ENCODE measurements around the gene CEBPA.

Gene CEBPA

DNA sequence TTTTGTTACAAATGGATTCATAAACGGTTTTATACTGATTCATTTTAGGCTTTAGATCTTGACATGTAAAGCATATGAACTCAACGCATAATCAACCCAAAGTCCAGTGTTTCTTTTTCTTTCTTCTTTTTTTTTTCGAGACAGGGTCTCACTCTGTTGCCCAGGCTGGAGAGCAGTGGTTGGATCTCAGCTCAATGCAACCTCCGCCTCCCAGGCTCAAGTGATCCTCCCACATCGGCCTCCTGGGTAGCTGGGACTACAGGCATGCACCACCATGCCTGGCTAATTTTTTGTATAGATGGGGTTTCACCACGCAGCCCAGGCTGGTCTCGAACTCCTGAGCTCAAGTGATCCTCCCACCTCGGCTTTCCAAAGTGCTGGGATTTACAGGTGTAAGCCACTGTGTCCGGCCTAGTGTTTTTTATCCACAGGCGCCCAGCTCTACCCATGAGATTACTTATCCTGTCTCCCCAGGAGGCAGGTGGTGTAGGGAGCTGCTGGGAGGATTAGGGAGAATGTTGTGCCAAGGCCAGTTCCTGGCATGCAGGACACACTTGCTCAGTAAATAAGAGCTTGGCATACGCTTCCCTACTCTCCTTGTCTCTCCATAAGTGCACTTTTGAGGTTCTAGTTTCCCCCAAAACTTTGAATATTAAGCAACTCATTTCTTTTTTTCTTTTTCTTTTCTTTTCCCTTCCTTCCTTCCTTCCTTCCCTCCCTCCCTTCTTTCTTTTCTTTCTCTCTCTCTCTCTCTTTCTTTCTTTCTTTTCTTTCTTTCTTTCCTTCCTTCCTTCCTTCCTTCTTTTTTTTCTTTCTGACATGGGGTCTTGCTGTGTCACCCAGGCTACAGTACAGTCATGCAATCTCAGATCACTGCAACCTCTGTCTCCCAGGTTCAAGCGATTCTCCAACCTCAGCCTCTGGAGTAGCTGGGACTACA, 4.8 kb upstream of the CEBPA start:
- DNase-seq (ENCODE audit: low read depth) = no peak
- TF ChIP-seq, protein P1, sequence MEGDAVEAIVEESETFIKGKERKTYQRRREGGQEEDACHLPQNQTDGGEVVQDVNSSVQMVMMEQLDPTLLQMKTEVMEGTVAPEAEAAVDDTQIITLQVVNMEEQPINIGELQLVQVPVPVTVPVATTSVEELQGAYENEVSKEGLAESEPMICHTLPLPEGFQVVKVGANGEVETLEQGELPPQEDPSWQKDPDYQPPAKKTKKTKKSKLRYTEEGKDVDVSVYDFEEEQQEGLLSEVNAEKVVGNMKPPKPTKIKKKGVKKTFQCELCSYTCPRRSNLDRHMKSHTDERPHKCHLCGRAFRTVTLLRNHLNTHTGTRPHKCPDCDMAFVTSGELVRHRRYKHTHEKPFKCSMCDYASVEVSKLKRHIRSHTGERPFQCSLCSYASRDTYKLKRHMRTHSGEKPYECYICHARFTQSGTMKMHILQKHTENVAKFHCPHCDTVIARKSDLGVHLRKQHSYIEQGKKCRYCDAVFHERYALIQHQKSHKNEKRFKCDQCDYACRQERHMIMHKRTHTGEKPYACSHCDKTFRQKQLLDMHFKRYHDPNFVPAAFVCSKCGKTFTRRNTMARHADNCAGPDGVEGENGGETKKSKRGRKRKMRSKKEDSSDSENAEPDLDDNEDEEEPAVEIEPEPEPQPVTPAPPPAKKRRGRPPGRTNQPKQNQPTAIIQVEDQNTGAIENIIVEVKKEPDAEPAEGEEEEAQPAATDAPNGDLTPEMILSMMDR (IDR thresholded peaks at IDR 0.05; ENCODE audit: low read depth, low read length, missing control alignments) = no peak
- in situ Hi-C loops (cut with HindIII; ENCODE audit: low sequenced_read_pairs) = no loop called here
- H3K4me3 ChIP-seq (ENCODE audit: low read depth, low read length) = no peak overlapping the region

DNA sequence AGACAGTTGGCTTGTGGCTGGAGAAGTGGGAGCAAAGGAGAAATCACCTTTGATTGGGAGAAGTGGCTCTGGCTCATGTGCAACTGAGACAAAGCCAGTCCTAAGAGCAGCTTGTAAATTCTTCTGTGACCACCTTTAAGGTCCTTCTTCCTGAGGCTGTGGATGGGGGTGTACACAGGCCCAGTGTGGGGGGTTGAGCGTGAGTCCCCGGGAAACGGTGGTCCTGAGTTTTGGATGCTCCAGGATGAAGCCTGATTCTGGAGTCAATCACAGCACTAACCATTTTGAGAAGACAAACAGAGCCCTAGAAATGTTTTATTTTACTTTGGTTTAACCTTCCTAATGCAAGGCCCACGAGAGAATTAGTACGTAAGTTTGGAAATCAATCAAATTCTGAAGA, 3.9 kb upstream of the CEBPA start:
- DNase-seq (ENCODE audit: low read depth) = no peak
- no peak overlapping the region for H3K4me3 ChIP-seq (ENCODE audit: low read depth, low read length)
- TF ChIP-seq, protein P1 (IDR thresholded peaks at IDR 0.05; ENCODE audit: low read depth, low read length, missing control alignments) = no peak
- in situ Hi-C loops (cut with HindIII; ENCODE audit: low sequenced_read_pairs) = no loop called here

DNA sequence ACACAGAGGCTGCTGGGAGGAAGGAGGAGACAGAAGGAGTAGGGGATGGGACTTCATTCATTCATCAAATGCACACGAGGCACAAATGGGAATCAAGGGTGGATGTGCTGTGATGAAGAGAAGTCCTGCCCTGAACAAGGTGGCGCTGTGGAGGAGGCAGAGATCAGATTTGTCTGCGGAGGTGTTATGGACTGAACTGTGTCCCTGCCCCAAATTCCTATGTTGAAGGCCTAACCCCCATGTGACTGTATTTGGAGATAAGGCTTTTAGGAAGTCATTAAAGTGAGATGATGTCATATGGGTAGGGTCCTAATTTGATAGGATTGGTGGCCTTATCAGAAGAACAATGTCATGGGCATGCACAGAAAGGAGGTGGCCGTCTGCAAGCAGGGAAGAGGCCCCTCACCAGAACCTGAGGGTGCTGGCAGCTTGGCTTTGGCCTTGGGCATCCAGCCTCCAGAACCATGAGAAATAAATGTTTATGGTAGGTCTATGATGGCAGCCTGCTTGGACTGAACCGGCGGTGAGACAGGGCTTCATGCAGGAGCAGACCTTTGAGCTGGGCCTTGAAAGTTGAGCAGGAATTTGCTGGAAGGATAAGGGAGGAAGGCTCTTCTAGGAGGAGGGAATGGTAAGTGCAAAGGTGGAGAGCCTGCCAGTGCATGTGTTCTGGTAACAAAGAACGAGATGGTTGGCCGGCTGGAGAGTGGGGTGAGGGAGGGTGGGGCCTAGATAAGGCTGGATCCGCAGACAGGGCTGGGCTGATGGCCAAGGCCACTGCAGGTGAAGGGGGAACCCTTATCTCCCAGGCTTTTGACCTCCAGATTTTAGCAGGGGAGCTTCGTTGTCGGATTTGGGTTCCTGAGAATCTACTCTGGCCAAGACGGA, 2.7 kb upstream of the CEBPA start:
- H3K4me3 ChIP-seq (ENCODE audit: low read depth, low read length) = no peak overlapping the region
- no peak for DNase-seq (ENCODE audit: low read depth)
- TF ChIP-seq, protein P1 (IDR thresholded peaks at IDR 0.05; ENCODE audit: low read depth, low read length, missing control alignments) = no peak
- in situ Hi-C loops (cut with HindIII; ENCODE audit: low sequenced_read_pairs) = no loop called here

DNA sequence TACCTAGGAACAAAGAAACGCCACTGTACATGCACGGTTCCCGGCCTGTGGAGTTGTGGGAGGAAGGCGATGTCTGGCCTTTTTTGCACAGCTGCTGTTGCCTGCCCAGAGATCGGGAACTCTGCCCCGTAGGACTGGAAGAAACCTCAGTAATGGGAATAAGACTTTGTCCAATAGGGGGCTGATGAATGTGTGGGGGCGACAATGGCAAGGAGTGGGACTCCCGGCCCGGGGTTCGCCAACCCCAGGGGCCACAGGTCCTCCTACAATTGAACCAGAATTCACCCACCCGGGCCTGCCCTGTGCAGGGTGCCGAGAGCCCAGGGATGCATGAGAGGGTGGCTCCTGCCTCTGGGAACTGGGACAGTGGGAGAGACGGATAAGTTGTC, 2.0 kb upstream of the CEBPA start:
- no peak overlapping the region for H3K4me3 ChIP-seq (ENCODE audit: low read depth, low read length)
- TF ChIP-seq, protein P1 (IDR thresholded peaks at IDR 0.05; ENCODE audit: low read depth, low read length, missing control alignments) = no peak
- DNase-seq (ENCODE audit: low read depth) = no peak
- in situ Hi-C loops (cut with HindIII; ENCODE audit: low sequenced_read_pairs) = no loop called here

DNA sequence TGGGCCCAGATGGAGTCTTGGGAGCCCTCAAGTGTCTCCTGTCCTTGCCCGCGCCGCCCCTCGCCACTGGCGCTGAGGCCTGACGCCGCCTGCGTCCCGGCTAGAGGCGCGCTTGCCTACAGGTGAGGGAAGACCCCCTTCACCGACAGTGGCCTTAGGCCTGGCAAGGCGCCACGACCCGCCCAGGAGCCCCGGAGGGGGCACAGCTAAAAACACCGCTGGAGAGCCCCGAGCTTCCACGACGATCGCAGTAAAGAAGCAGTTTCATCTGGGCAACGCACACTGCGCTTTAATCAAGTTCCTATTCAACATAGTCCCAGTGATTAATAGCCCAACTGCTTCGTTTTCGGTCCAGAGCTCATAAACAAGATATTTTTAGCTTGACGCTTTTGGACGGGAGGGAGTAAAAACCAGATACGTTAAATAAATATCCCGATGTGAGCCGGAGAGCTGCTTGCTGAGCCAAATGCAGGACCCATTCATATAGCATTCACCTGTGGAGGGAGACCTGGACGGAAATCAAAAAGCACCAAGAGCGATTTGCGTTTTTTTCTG, 1.5 kb upstream of the CEBPA start:
- TF ChIP-seq, protein P1 (IDR thresholded peaks at IDR 0.05; ENCODE audit: low read depth, low read length, missing control alignments) = no peak
- in situ Hi-C loops (cut with HindIII; ENCODE audit: low sequenced_read_pairs) = no loop called here
- DNase-seq (ENCODE audit: low read depth) = no peak
- peak overlapping the region; percentile 51 for H3K4me3 ChIP-seq (ENCODE audit: low read depth, low read length)

Data from astrocyte of the cerebellum (primary cell).